SK-N-SH treated with all-trans-retinoic acid at 6 μM for 48 hours (cell line): ENCODE measurements around the gene LRRC73.

Source experiments
- ATAC-seq: fragments of 200-7000 bp; cut with Tn5 transposase; 3 replicates; pipeline ENCODE4 v1.9.1; 2020; ENCODE audit warnings: mild to moderate bottlenecking, moderate library complexity
- BACH2 ChIP-seq: fragments of 250-450 bp; sonication (Bioruptor Pico); IDR thresholded peaks from 2 replicates; pipeline ENCODE4 v1.9.0; 2021; ENCODE audit warnings: mild to moderate bottlenecking, borderline replicate concordance
- CREB5 ChIP-seq: fragments of 250-450 bp; sonication (Bioruptor Pico); IDR thresholded peaks from 2 replicates; pipeline ENCODE4 v1.5.1; 2020; ENCODE audit warnings: low read depth, mild to moderate bottlenecking, moderate library complexity
- CSDC2 ChIP-seq: fragments of 250-450 bp; sonication (Bioruptor Pico); IDR thresholded peaks from 2 replicates; pipeline ENCODE4 v1.5.0; 2020; ENCODE audit warnings: mild to moderate bottlenecking, moderate library complexity
- CSRNP3 ChIP-seq: fragments of 250-450 bp; sonication (Bioruptor Pico); IDR thresholded peaks from 2 replicates; pipeline ENCODE4 v1.5.1; 2021; ENCODE audit warnings: mild to moderate bottlenecking, moderate library complexity
- ESRRG ChIP-seq: fragments of 250-450 bp; sonication (Bioruptor Pico); IDR thresholded peaks from 2 replicates; pipeline ENCODE4 v1.6.1; 2021; ENCODE audit warnings: mild to moderate bottlenecking
- GLIS3 ChIP-seq: fragments of 250-450 bp; sonication (Bioruptor Pico); IDR thresholded peaks from 2 replicates; pipeline ENCODE4 v1.5.0; 2020; ENCODE audit warnings: mild to moderate bottlenecking, moderate library complexity
- ISL1 ChIP-seq: fragments of 250-450 bp; sonication (Bioruptor Pico); IDR thresholded peaks from 2 replicates; pipeline ENCODE4 v2.1.2; 2022; ENCODE audit warnings: mild to moderate bottlenecking, moderate library complexity
- OSR1 ChIP-seq: fragments of 250-450 bp; sonication (Bioruptor Pico); IDR thresholded peaks from 2 replicates; pipeline ENCODE4 v1.8.0; 2022; ENCODE audit warnings: moderate library complexity, mild to moderate bottlenecking, inconsistent platforms
- PATZ1 ChIP-seq: fragments of 250-450 bp; sonication (Bioruptor Pico); IDR thresholded peaks from 2 replicates; pipeline ENCODE4 v1.8.0; 2020; ENCODE audit warnings: mild to moderate bottlenecking, moderate library complexity, borderline replicate concordance
- POU6F1 ChIP-seq: fragments of 250-450 bp; sonication (Bioruptor Pico); IDR thresholded peaks from 2 replicates; pipeline ENCODE4 v1.8.0; 2021; ENCODE audit warnings: low read depth, mild to moderate bottlenecking, moderate library complexity, borderline replicate concordance
- RARB ChIP-seq: fragments of 250-450 bp; sonication (Bioruptor Pico); IDR thresholded peaks from 2 replicates; pipeline ENCODE4 v1.8.0; 2021; ENCODE audit warnings: mild to moderate bottlenecking, moderate library complexity
- SNAI2 ChIP-seq: fragments of 250-450 bp; sonication (Bioruptor Pico); IDR thresholded peaks from 2 replicates; pipeline ENCODE4 v1.5.0; 2020; ENCODE audit warnings: mild to moderate bottlenecking, moderate library complexity
- TCF4 ChIP-seq: fragments of 250-450 bp; sonication (Bioruptor Pico); IDR thresholded peaks from 2 replicates; pipeline ENCODE4 v1.8.0; 2021; ENCODE audit warnings: mild to moderate bottlenecking, moderate library complexity, borderline replicate concordance
- TOX ChIP-seq: fragments of 250-450 bp; sonication (Bioruptor Pico); IDR thresholded peaks from 2 replicates; pipeline ENCODE4 v1.8.0; 2021; ENCODE audit warnings: mild to moderate bottlenecking, moderate library complexity, borderline replicate concordance
- TSHZ2 ChIP-seq: fragments of 250-450 bp; sonication (Bioruptor Pico); IDR thresholded peaks from 2 replicates; pipeline ENCODE4 v1.5.0; 2020; ENCODE audit warnings: mild to moderate bottlenecking, moderate library complexity
- ZC3H10 ChIP-seq: fragments of 250-450 bp; sonication (Bioruptor Pico); IDR thresholded peaks from 2 replicates; pipeline ENCODE4 v1.5.1; 2021; ENCODE audit warnings: mild to moderate bottlenecking, moderate library complexity
- ZFP3 ChIP-seq: fragments of 250-450 bp; sonication (Bioruptor Pico); IDR thresholded peaks from 2 replicates; pipeline ENCODE4 v1.5.0; 2020; ENCODE audit warnings: mild to moderate bottlenecking, moderate library complexity
- ZFP30 ChIP-seq: fragments of 450-650 bp; formaldehyde crosslinking; IDR thresholded peaks from 2 replicates; pipeline ENCODE4 v1.5.0; 2022; ENCODE audit warnings: mild to moderate bottlenecking, moderate library complexity
- ZNF70 ChIP-seq: fragments of 450-650 bp; formaldehyde crosslinking; IDR thresholded peaks from 2 replicates; pipeline ENCODE4 v1.5.0; 2020; ENCODE audit warnings: mild to moderate bottlenecking, moderate library complexity

LRRC73 gene

GRCh38 chr6:43471399-43471798, 38.7 kb downstream of the LRRC73 start:
- TF ChIP-seq CREB5 (CRISPR knock-in tag) (no peak), ISL1 (CRISPR knock-in tag) (no peak), ZNF70 (CRISPR knock-in tag) (no peak)

GRCh38 chr6:43469947-43470346, 40.2 kb downstream of the LRRC73 start:
- ATAC-seq: no peak
- TF ChIP-seq POU6F1 (CRISPR knock-in tag) (no peak), CSRNP3 (CRISPR knock-in tag) (no peak), TSHZ2 (CRISPR knock-in tag) (no peak), ZNF70 (CRISPR knock-in tag) (no peak), OSR1 (no peak), GLIS3 (CRISPR knock-in tag) (no peak), ZFP30 (CRISPR knock-in tag) (no peak), ESRRG (CRISPR knock-in tag) (no peak), TOX (CRISPR knock-in tag) (no peak), BACH2 (CRISPR knock-in tag) (no peak), ZC3H10 (CRISPR knock-in tag) (no peak), TCF4 (CRISPR knock-in tag) (no peak), SNAI2 (CRISPR knock-in tag) (no peak), PATZ1 (CRISPR knock-in tag) (no peak), RARB (CRISPR knock-in tag) (no peak), ZFP3 (CRISPR knock-in tag) (no peak), CREB5 (CRISPR knock-in tag) (no peak)

More at GRCh38 chr6:43471399-43471798, 38.7 kb downstream of the LRRC73 start:
- ATAC-seq: no peak

- ATAC-seq: no peak
- TF ChIP-seq ESRRG (CRISPR knock-in tag): no peak
- TF ChIP-seq POU6F1 (CRISPR knock-in tag): no peak
- no peak for TF ChIP-seq ZC3H10 (CRISPR knock-in tag)
- no peak for TF ChIP-seq TOX (CRISPR knock-in tag)
- TF ChIP-seq CSDC2 (CRISPR knock-in tag): no peak
- TF ChIP-seq OSR1: no peak
- no peak for TF ChIP-seq GLIS3 (CRISPR knock-in tag)
- TF ChIP-seq RARB (CRISPR knock-in tag): no peak
- TF ChIP-seq ZFP3 (CRISPR knock-in tag): no peak
- no peak for TF ChIP-seq TSHZ2 (CRISPR knock-in tag)
Measured at GRCh38 chr6:43468748-43469681, 41.1 kb downstream of the LRRC73 start.
